Activated CD4-positive, alpha-beta memory T cell treated with anti-CD3 and anti-CD28 coated beads, Interleukin-2, amount 10 ng/mL, durations not matched to agents 7 days and 5 days (primary cell): Measurements from ENCODE around the gene RNF32. TPM values are rescaled to one million over a fixed set of nuclear protein-coding genes. Genes with fewer than 3 reads are reported as not detected.

Experiments used
- CTCF ChIA-PET: fragments of 350-600 bp; sonication (Branson Sonifier 250); formaldehyde crosslinking; loops from one replicate; lab custom pipeline; 2021; ENCODE audit warnings: antibody characterized with exemption, inconsistent platforms; lab: Charles Lee
- POLR2A ChIA-PET: fragments of 350-600 bp; sonication (Branson Sonifier 250); formaldehyde crosslinking; loops from one replicate; lab custom pipeline; 2021; ENCODE audit warnings: antibody characterized with exemption; lab: Charles Lee
- DNase-seq: peaks from one replicate; pipeline ENCODE4 v3.0.0-alpha.2; 2020
- H3K27ac Mint-ChIP-seq: one replicate; pipeline ENCODE4 v1.8.0; 2021; ENCODE audit warnings: mild to moderate bottlenecking, mixed read lengths
- H3K27me3 Mint-ChIP-seq: one replicate; pipeline ENCODE4 v1.8.0; 2021; ENCODE audit warnings: mixed read lengths
- H3K36me3 Mint-ChIP-seq: one replicate; pipeline ENCODE4 v1.8.0; 2021; ENCODE audit warnings: low read depth, mixed read lengths
- H3K4me1 Mint-ChIP-seq: one replicate; pipeline ENCODE4 v1.8.0; 2021; ENCODE audit warnings: mixed read lengths
- H3K4me3 Mint-ChIP-seq: one replicate; pipeline ENCODE4 v1.8.0; 2021; ENCODE audit warnings: mild to moderate bottlenecking, mixed read lengths
- H3K9me3 Mint-ChIP-seq: one replicate; pipeline ENCODE4 v1.8.0; 2021; ENCODE audit warnings: mixed read lengths
- total RNA-seq, 2 experiments: library from RNA; stranded (reverse); gene quantifications; one replicate each; pipeline ENCODE4 v1.2.3, GENCODE V29; 2021

Gene RNF32
- total RNA-seq, 2 experiments from 2014 or later: 3.4 to 4.1 TPM

DNA sequence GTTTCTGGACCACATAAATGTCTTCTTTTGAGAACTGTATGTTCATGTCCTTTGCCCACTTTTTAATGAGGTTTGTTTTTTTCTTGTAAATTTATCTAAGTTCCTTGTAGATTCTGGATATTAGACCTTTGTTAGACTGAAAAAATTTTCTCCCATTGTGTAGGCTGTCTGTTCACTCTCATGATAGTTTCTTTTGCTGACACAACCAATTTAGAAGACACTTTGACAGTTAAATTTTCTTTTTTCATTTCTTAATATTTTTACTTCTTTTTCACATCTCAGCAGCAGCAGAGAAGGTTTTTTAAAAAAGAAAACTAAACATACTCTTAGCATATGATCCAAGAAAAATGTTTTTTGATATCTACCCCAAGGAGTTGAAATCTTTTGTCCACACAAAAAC, 61.8 kb downstream of the RNF32 start:
- H3K27ac Mint-ChIP-seq: no peak overlapping the region
- ChIA-PET POLR2A (no interaction called here), CTCF (no interaction called here)
- H3K27me3 Mint-ChIP-seq: no peaks in the 10 kb centered on the region
- peaks cover 13% of the 10 kb centered on the region for H3K9me3 Mint-ChIP-seq
- H3K4me3 Mint-ChIP-seq: no peak overlapping the region
- peaks cover 11% of the 10 kb centered on the region for H3K4me1 Mint-ChIP-seq
- DNase-seq: no peak
- peaks cover 55% of the 10 kb centered on the region for H3K36me3 Mint-ChIP-seq

DNA sequence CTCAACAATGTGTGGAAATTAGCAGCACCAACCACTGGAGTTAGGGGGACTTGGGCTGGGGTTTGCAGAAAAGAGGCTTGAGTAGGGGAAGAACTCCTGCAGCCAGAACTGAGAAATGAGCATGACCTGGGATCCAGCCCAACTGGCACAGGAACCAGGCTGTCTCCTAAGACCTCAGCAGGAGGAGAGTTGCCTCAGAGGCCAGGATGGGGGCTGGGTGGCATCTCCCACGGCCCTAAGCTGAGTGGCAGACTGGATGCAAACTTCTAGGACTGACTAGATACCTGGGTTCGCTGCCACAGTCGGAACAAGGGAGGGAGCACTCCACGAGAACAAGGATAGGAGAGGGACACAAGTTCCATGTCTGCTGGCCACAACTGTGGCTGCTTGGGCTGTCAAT, 62.6 kb downstream of the RNF32 start:
- Mint-ChIP-seq H3K27me3 (no peaks in the 10 kb centered on the region), H3K36me3 (peaks cover 50% of the 10 kb centered on the region), H3K27ac (no peak overlapping the region), H3K9me3 (peaks cover 6% of the 10 kb centered on the region), H3K4me3 (no peak overlapping the region), H3K4me1 (peaks cover 11% of the 10 kb centered on the region)
- CTCF ChIA-PET: no interaction called here
- no peak for DNase-seq
- POLR2A ChIA-PET: no interaction called here

DNA sequence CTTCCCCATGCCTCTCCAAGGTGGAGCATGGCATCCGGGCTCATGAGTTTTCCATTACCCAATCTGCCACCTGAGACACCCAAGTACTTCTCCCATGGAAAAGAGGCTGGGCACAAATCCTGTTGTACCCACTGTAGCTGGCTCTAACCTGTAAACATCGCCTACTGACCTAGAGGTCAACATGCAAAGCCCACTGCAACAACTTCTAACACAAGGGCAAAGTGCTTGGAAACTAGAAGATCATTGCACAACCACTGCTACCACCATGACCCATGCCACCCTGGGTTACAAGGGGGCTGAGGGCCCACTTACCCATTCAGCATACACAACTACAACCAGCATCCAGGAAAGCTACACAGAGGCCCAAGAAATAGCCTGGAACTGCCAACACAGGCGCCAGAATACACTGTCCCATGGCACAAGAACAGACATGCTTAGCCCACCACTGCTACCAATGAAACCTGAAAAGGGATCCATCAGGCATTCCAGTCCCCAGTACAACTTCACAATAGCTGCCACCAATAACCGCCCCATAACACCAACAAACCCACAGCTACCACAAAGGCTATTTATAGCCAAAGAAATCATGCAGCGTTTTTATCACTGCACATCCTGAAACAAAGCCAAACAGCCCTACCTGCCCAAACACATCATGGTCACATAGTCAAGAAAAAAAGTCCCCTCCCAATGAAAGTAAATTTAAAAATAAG, 63.4 kb downstream of the RNF32 start:
- Mint-ChIP-seq H3K9me3 (peaks cover 6% of the 10 kb centered on the region), H3K36me3 (peaks cover 44% of the 10 kb centered on the region), H3K4me1 (peaks cover 11% of the 10 kb centered on the region), H3K27ac (no peak overlapping the region), H3K27me3 (no peaks in the 10 kb centered on the region), H3K4me3 (no peak overlapping the region)
- ChIA-PET CTCF (no interaction called here), POLR2A (no interaction called here)
- no peak for DNase-seq

DNA sequence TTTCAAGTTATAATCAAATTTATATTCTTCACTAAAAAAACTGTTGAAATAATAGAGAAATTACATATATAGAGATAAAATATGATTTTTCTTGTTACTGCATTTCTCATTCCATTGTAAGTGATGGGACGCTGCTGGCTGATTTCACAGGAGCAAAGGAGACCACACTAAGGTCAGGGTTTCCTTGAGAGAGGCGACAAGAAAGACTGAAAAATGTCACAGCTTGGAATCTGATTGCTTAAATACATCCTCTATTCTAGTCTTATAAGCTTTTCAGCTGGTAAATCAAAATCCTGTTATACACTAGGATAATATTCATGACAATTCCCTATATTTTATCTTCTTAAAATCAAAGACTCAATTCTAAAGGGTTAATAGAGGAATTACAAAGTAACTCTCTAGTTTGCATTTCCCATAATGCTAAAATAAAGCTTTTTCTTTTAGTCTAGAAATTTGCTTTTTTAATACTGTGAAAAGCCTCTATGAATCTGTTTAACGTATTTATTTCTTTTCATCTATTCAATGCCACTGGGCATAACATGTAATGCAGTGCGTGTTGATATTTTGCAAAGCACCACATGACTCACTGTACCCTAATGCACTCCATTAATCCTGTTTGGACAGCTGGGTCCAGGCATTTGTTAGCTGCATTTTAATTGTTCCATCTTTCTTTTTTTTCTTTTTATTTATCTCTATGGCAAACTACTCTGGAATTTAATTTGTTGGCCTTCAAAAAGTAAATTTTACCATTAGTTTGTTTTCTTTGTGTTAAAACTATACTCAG, 81.7 kb downstream of the RNF32 start:
- POLR2A ChIA-PET: no interaction called here
- Mint-ChIP-seq H3K36me3 (peaks cover 9% of the 10 kb centered on the region), H3K27ac (no peak overlapping the region), H3K4me1 (peaks cover 1% of the 10 kb centered on the region), H3K9me3 (no peaks in the 10 kb centered on the region), H3K27me3 (no peaks in the 10 kb centered on the region), H3K4me3 (no peak overlapping the region)
- CTCF ChIA-PET: no interaction called here
- DNase-seq: no peak

DNA sequence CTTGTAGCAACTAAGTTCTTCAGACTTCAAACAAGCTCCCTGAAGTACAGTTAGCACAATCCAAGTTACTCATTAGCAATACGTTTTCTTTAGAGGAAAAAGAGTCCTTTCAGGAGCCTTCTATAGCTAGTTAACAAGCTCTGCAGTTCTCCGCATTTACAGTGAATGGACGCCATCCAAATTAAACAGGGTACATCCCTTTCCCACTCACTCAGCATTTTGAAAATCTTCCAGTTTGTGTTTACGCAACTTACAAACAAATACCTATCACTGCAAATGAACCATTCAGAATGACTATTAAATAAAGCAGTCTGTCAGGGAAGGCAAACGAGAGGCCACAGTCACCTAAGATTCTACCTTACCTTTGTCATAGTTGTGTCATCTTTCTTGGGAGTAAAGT, 84.5 kb downstream of the RNF32 start:
- Mint-ChIP-seq H3K27ac (no peak overlapping the region), H3K9me3 (no peaks in the 10 kb centered on the region), H3K36me3 (peaks cover 8% of the 10 kb centered on the region), H3K4me1 (peaks cover 3% of the 10 kb centered on the region), H3K4me3 (no peak overlapping the region), H3K27me3 (no peaks in the 10 kb centered on the region)
- DNase-seq: no peak
- CTCF ChIA-PET: no interaction called here
- POLR2A ChIA-PET: no interaction called here

DNA sequence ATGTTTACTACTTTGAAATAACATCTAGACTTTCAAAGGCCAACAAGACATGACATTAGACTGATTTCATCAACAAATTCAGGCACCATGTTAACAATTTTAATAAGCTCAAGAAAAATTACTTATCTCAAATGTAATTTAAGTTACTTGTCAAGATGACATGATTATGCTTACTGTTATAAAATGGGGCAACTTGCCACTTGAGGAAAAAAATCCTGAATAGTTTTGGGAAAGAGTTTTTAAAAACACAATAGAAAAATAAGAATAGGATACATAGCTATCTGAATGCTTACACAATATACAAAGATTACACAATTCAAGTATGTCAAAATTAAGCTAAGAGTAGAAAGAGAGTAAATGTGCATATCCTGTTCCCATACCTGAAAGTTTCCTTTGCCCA, 85.4 kb downstream of the RNF32 start:
- Mint-ChIP-seq H3K4me3 (no peak overlapping the region), H3K27me3 (no peaks in the 10 kb centered on the region), H3K4me1 (peaks cover 3% of the 10 kb centered on the region), H3K27ac (no peak overlapping the region), H3K36me3 (peaks cover 11% of the 10 kb centered on the region), H3K9me3 (no peaks in the 10 kb centered on the region)
- ChIA-PET CTCF (interaction anchor here (0.8 kb wide), 1 partner anchor 18 kb away, joined by 3 read pairs; no protein-coding TSS in a partner anchor), POLR2A (no interaction called here)
- no peak for DNase-seq
